Erythroblast (primary cell): ENCODE data around the gene FRMD5.

Experiments
- GATA1 ChIP-seq: IDR thresholded peaks from 2 replicates; pipeline ENCODE4 v1.6.1; 2011; ENCODE audit warnings: low read depth, mild to moderate bottlenecking, control low read depth, low read length, moderate library complexity
- POLR2A ChIP-seq: IDR thresholded peaks from 2 replicates; pipeline ENCODE4 v1.6.1; 2011; ENCODE audit warnings: mild to moderate bottlenecking, low read length

- TF ChIP-seq POLR2A: no peak
- no peak for TF ChIP-seq GATA1
Observed at GRCh38 chr15:44058126-44058525, 136.9 kb downstream of the FRMD5 start.
